Stimulated activated CD4-positive, alpha-beta T cell treated with anti-CD3 and anti-CD28 coated beads, Interleukin-1b, Interleukin-23, amount 100 ng/mL, for 4 hours (primary cell): ENCODE results near the gene KRTDAP.
"Not testable (repeated sequence)": the region's sequence is repeated elsewhere in the genome, so short reads cannot be mapped to it uniquely, and the experiment has no call there.

Experiments used
- DNase-seq, 2 donors: peaks; one replicate each; pipeline ENCODE4 v3.0.0-alpha.2; 2020; ENCODE audit warnings: low read depth in 2 of 2

KRTDAP gene

DNA sequence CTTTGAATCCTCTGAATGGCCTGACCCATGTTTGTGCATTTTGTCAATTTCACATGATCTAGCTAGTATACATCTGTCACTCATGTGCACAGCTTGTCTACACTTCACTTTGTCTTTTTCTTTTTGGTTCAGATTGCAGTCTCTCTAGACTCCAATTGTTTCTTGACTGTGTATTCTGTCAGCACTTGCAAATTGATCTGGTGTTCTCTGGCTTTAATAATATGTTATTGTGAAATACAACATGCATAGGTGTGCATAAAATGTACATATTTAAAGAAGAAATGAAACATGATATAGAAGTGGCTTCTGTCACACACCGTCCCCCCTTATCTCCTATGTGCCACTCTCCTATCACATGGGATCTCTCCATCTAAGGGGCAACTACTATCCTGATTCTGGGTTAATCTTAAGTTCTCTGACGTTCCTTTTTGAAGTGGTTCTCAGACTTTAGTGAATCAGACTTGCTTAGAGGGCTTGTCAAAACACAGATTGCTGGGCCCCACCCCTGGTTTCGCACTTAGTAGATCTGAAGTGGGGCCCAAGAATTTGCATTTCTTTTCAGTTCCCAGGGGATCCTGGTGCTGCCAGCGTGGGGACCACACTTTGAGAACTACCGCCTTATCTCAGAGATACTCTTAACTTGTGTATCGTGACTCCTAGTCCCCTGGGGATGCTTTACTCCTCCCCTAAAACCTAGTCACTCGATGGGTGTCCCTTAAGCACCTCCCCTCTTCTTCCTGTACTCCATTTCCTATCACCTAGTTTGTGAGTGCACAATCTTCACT is 5.8 kb downstream of the KRTDAP start:
- DNase-seq, result no peak

GRCh38 chr19:35483089-35483488 is 7.2 kb downstream of the KRTDAP start:
- DNase-seq, result no peak

GRCh38 chr19:35478794-35479677 is 11.2 kb downstream of the KRTDAP start:
- no peak for DNase-seq

DNA sequence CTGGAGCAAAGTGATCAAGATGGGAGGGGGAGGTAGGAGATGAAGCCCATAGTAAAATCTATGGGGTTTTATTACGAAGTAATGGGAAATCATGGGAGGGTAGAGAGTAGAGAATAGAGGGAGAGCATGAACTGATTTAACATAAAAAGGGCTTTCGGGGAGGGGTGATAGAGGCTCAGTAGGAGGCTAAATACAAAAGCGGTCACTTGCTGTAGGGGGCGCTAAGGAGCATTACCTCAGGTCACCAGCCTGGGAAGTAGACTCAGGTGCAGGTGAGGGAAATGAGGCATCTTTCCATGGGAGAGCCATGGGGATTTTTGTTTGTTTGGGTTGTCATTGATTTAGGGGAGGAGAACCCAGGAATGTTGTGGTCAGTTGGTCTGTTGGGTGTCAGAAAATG is 14.1 kb downstream of the KRTDAP start:
- no peak for DNase-seq

- not testable (repeated sequence) for DNase-seq
Observed at GRCh38 chr19:35474594-35474993, 15.7 kb downstream of the KRTDAP start.

- no peak for DNase-seq
Observed at GRCh38 chr19:35474104-35474503, 16.2 kb downstream of the KRTDAP start.

GRCh38 chr19:35471946-35472345 is 18.3 kb downstream of the KRTDAP start:
- no peak for DNase-seq

DNA sequence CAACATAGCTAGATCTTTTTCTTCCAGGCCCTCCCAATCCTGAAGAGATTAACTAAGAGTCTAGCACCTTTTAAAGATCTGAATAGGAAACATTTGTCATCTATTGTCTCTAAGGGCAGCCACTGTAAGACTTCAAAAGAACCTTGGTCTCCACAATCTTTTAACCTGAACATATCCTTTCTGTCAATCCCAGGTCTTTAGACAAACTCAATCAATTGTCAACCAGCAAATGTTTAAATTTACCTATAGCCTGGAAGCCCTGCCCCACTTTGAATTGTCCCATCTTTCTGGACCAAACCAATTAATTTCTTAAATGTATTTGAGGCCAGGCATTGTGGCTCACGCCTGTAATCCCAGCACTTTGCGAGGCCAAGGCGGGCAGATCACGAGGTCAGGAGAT is 19.2 kb downstream of the KRTDAP start:
- not testable (repeated sequence) for DNase-seq

DNA sequence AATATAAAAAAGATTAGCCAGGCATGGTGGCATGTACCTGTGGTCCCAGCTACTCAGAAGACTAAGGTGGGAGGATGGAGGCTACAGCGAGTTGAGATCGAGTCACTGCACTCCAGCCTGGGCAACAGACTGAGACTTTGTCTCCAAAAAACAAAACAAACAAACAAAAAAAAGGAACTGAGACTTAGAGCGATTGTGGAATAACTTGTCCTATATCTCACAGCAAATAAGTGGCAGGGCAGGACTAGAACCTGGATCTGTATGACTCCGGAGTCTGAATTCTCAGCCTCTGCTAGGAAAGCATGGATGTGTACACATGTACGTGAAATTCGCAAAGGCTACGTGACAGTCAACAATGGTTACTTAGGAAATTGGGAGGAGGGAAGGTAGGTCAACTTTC is 20.1 kb downstream of the KRTDAP start:
- DNase-seq, result no peak

GRCh38 chr19:35468637-35469036 is 21.6 kb downstream of the KRTDAP start:
- peak; percentile 30 to 41 for DNase-seq

DNA sequence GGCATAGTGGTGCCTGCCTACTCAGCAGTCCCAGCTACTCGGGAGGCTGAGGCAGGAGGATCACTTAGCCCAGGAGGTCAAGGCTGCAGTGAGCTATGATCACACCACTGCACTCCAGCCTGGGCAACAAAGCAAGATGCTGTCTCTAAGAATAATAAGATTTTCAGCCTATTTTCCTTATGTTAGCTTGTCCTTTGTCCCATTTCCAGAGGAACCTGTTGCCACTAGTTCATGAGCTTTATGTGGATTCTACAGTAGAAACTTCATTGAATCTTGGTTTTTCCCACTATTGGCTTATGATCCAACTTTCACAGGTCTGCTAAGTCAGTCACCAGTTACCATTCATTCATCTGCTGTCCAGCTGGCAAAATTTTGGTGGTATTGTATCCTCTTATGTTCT is 24.0 kb downstream of the KRTDAP start:
- DNase-seq, result no peak

DNA sequence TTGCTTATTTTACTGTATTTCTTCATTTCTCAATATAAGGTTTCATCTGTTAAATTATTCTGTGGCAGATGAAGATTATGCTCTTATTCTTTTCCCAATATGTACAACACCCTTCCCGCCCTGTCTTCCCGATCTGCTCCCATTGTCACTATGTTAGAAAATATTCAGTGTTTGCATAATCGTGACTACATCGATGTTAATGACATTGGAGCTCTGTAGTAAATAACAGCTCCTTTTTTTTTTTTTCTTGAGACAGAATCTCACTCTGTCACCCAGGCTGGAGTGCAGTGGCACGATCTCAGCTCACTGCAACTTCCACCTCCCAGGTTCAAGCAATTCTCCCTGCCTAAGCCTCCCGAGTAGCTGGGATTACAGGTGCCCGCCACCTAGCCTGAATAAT is 27.3 kb downstream of the KRTDAP start:
- DNase-seq, result not testable (repeated sequence)

DNA sequence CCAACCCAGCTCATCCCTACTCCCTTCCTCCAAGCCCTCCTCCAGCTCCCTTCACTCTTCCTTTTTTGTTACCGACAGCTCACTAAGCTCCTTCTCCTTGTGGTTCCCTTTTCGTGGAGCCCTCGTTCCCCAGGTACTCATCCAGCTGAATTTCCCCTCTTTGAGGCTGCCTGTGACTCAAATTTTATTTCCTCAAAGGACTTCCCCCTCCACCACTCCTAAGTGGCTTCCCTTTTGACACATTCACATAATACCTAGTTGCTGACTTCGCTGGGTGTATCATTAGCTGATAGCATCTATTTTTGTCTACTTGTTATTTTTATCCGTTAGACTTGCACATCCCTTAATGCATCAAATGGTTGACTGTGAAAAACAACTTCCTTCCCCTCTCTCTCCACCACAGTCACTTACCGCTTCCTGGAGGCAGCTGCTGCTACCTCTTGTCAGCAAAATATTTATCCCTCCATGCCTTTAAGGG is 27.7 kb downstream of the KRTDAP start:
- no peak for DNase-seq

DNA sequence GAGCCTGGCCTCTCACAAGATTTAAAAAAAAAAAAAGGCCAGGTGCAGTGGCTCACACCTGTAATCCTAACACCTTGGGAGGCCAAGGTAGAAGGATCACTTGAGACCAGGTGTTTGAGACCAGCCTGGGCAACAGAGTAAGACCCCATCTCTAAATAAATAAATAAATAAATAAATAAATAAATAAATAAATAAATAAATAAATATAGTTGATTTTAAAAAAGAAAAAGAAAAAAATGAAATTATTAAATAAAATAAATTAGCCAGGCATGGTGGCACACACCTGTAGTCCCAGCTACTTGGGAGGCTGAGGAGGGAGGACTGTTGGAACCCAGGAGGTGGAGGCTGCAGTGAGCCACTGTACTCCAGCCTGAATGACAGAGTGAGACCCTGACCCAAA is 28.5 kb downstream of the KRTDAP start:
- not testable (repeated sequence) for DNase-seq

GRCh38 chr19:35461060-35461459 is 29.2 kb downstream of the KRTDAP start:
- DNase-seq, result no peak

DNA sequence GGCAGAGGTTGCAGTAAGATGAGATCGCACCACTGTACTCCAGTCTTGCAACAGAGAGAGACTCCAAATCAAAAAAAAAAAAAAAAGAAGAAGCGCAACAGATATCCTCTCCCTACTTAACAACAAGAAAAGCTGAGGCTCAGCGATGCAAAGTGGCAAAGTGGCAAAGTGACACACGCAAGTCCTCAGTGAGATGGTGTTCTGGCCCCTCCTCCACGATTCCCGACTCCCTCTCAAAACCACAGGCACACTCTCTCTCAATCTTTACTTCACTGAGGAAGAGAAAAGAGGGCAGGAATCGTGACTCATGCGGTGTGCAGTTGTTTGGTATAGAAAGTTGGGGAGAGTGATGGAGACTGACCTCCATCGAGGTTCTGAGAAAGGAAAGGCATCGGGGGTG is 29.7 kb downstream of the KRTDAP start:
- no peak for DNase-seq

DNA sequence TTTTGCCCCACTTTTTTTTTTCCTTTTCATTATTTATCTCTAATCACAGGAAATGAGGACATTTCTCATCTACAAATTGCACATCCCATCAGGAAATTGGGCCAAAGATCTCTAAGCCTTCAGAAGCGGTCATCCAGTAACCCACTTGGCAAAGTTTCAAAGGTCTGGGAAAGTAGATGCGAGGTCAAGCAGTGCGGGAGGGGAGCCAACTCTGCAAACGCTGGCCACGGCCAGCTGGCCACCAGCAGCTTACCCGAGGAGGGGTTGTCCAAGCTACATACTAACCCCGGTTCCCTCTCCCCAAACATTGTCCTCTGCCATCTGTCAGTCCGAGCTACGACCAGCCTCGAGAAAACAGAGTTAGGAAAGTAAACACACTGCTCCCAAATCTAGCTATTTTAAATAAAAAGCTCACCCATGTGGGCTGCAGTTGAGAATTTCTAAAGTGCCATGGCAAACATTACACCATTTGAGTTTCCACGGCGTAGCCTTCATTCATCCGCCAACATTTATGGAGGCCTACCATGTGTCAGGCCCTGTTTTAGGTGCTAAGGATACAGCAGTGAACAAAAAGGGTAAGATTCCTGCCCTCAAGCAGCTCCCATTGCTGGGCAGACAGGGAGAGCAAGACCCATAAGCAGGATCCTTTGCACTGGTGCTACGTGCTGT is 30.7 kb downstream of the KRTDAP start:
- DNase-seq, result no peak

- DNase-seq, result no peak
Observed at GRCh38 chr19:35458731-35459391, 31.4 kb downstream of the KRTDAP start.

DNA sequence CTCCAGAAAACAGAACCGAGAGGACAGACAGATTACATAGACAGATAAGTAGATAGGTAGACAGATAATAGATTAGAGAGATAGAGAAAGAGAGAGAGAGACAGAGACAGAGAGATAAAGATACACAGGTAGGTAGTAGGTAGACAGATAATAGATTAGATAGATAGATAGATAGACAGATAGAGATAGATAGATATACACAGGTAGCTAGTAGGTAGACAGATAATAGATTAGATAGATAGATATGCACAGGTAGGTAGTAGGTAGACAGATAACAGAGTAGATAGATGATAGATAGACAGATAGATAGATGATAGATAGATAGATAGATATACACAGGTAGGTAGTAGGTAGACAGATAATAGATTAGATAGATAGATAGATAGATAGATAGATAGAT is 32.1 kb downstream of the KRTDAP start:
- no peak for DNase-seq

- no peak for DNase-seq
Observed at GRCh38 chr19:35457173-35457572, 33.1 kb downstream of the KRTDAP start.

DNA sequence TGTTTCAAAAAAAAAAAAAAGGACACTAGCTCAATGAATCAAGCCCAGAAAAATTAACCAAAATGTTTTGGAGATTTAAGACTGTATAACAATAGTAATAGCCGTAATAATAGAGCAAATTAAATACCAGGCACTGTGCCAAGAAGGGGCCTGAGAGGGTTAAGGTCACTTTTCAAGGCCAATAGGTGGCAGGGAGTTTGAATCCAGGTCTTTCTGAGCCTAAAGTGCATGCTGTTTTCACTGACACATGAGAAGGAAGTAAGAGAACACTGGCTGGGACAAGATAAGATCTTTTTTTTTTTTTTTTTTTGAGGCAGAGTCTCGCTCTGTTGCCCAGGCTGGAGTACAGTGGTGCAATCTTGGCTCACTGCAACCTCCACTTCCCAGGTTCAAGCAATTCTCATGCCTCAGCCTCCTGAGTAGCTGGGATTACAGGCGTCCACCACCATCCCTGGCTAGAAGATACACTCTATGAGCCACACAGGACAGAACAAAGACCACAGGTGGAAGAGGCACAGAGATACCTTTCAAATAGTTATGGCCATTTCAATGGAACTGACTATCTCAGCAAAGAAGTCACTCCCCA is 34.6 kb downstream of the KRTDAP start:
- no peak for DNase-seq
